ENCODE data around the gene CD63.

The CD63 gene

GRCh38 chr12:55737581-55738122, 8.8 kb upstream of the CD63 start:
- TF ChIP-seq ZFX (IDR thresholded peaks at IDR 0.05; ENCODE audit: borderline replicate concordance) (no peak), CTCF (IDR thresholded peaks at IDR 0.05) (0 out of 2 replicates have a peak, but pooled peaks have one; percentile 0)
- peak overlapping the region; percentile 43 for H3K27ac ChIP-seq

- TF ChIP-seq CTCF (IDR thresholded peaks at IDR 0.05) (peak; percentile 97), ZFX (IDR thresholded peaks at IDR 0.05; ENCODE audit: borderline replicate concordance) (no peak)
- peak overlapping the region; percentile 43 for H3K27ac ChIP-seq
Measured at GRCh38 chr12:55736780-55737580, 8.2 kb upstream of the CD63 start.

GRCh38 chr12:55736076-55736475, 7.3 kb upstream of the CD63 start:
- H3K27ac ChIP-seq: no peak overlapping the region
- TF ChIP-seq ZFX (IDR thresholded peaks at IDR 0.05; ENCODE audit: borderline replicate concordance) (no peak), CTCF (IDR thresholded peaks at IDR 0.05) (no peak)

- TF ChIP-seq CTCF (IDR thresholded peaks at IDR 0.05) (no peak), ZFX (IDR thresholded peaks at IDR 0.05; ENCODE audit: borderline replicate concordance) (no peak)
- H3K27ac ChIP-seq: no peak overlapping the region
Measured at GRCh38 chr12:55734595-55734994, 5.8 kb upstream of the CD63 start.

- TF ChIP-seq ZFX (IDR thresholded peaks at IDR 0.05; ENCODE audit: borderline replicate concordance) (no peak), CTCF (IDR thresholded peaks at IDR 0.05) (no peak)
- H3K27ac ChIP-seq: no peak overlapping the region
Measured at GRCh38 chr12:55733858-55734257, 5.0 kb upstream of the CD63 start.

- TF ChIP-seq ZFX (IDR thresholded peaks at IDR 0.05; ENCODE audit: borderline replicate concordance) (no peak), CTCF (IDR thresholded peaks at IDR 0.05) (no peak)
- H3K27ac ChIP-seq: no peak overlapping the region
Measured at GRCh38 chr12:55733021-55733555, 4.3 kb upstream of the CD63 start.

GRCh38 chr12:55732288-55732687, 3.5 kb upstream of the CD63 start:
- H3K27ac ChIP-seq: no peak overlapping the region
- TF ChIP-seq CTCF (IDR thresholded peaks at IDR 0.05): no peak
- no peak for TF ChIP-seq ZFX (IDR thresholded peaks at IDR 0.05; ENCODE audit: borderline replicate concordance)

Measured in 22Rv1 (cell line).